DOHH2 (cell line): ENCODE results near the gene NRXN3.

ENCODE experiments used
- CTCF ChIP-seq: fragments of 200-600 bp; sonication (generic); IDR thresholded peaks from one replicate; pipeline ENCODE4 v1.5.1; 2014; ENCODE audit warnings: antibody characterized with exemption, mild to moderate bottlenecking, low read depth, low read length; ENCODE audit not compliant: poor library complexity, severe bottlenecking
- EZH2phosphoT487 ChIP-seq: fragments of 200-600 bp; sonication (generic); IDR thresholded peaks from 2 replicates; pipeline ENCODE4 v1.6.1; 2017; ENCODE audit warnings: borderline replicate concordance, mild to moderate bottlenecking, antibody characterized with exemption, low read length, moderate library complexity, mixed read lengths

GRCh38 chr14:79265366-79265946 lies 1095.3 kb downstream of the NRXN3 start:
- TF ChIP-seq CTCF (no peak), EZH2phosphoT487 (no peak)
